ENCODE data around the gene C1QTNF1.

C1QTNF1 gene

GRCh38 chr17:79034931-79035485 is 11.0 kb downstream of the C1QTNF1 start:
- no peak overlapping the region for H3K27ac ChIP-seq (ENCODE audit: low read length)
- H3K9me2 ChIP-seq (replicated peaks; ENCODE audit: insufficient read depth, low read length), result no peaks in the 10 kb centered on the region

GRCh38 chr17:79035686-79036085 is 11.7 kb downstream of the C1QTNF1 start:
- Histone ChIP-seq H3K27ac (ENCODE audit: low read length) (no peak overlapping the region), H3K9me2 (replicated peaks; ENCODE audit: insufficient read depth, low read length) (no peaks in the 10 kb centered on the region), H3K36me3 (replicated peaks; ENCODE audit: insufficient read depth, low read length) (no peaks in the 10 kb centered on the region), H3K9ac (ENCODE audit: low read length) (no peak overlapping the region), H3K79me2 (ENCODE audit: low read length) (no peaks in the 10 kb centered on the region), H2AFZ (ENCODE audit: low read length) (no peak overlapping the region), H3K4me3 (ENCODE audit: low read length) (no peak overlapping the region), H3K27me3 (replicated peaks; ENCODE audit: insufficient read depth, low read length) (peaks cover 88% of the 10 kb centered on the region), H3K9me3 (replicated peaks; ENCODE audit: insufficient read depth, low read length) (no peaks in the 10 kb centered on the region), H4K20me1 (ENCODE audit: insufficient read depth, low read length) (no peaks in the 10 kb centered on the region), H3F3A (ENCODE audit: insufficient read depth, low read length) (no peaks in the 10 kb centered on the region), H3K4me1 (ENCODE audit: low read length) (no peaks in the 10 kb centered on the region), H3K4me2 (ENCODE audit: low read depth, low read length) (no peak overlapping the region)
- no peak for TF ChIP-seq CTCF (IDR thresholded peaks at IDR 0.05; ENCODE audit: low read length)
- DNase-seq, result no peak

More at GRCh38 chr17:79034931-79035485, 11.0 kb downstream of the C1QTNF1 start:
- TF ChIP-seq EZH2phosphoT487 (IDR thresholded peaks at IDR 0.05; ENCODE audit: low read length), result no peak
- TF ChIP-seq EZH2 (optimal IDR thresholded peaks at IDR 0.05; ENCODE audit: low read depth, low read length), result no peak
- no peak for TF ChIP-seq CTCF (IDR thresholded peaks at IDR 0.05; ENCODE audit: low read length)
- no peaks in the 10 kb centered on the region for H4K20me1 ChIP-seq (ENCODE audit: insufficient read depth, low read length)
- H3K9ac ChIP-seq (ENCODE audit: low read length), result no peak overlapping the region
- no peak for DNase-seq
- no peak overlapping the region for H2AFZ ChIP-seq (ENCODE audit: low read length)
- H3F3A ChIP-seq (ENCODE audit: insufficient read depth, low read length), result no peaks in the 10 kb centered on the region
- H3K9me3 ChIP-seq (replicated peaks; ENCODE audit: insufficient read depth, low read length), result no peaks in the 10 kb centered on the region
- no peaks in the 10 kb centered on the region for H3K4me1 ChIP-seq (ENCODE audit: low read length)
- H3K4me2 ChIP-seq (ENCODE audit: low read depth, low read length), result no peak overlapping the region
- no peak overlapping the region for H3K4me3 ChIP-seq (ENCODE audit: low read length)
- no peaks in the 10 kb centered on the region for H3K79me2 ChIP-seq (ENCODE audit: low read length)
- H3K36me3 ChIP-seq (replicated peaks; ENCODE audit: insufficient read depth, low read length), result no peaks in the 10 kb centered on the region
- peaks cover 92% of the 10 kb centered on the region for H3K27me3 ChIP-seq (replicated peaks; ENCODE audit: insufficient read depth, low read length)

- Histone ChIP-seq H3F3A (ENCODE audit: insufficient read depth, low read length) (no peaks in the 10 kb centered on the region), H3K9ac (ENCODE audit: low read length) (no peak overlapping the region), H2AFZ (ENCODE audit: low read length) (no peak overlapping the region), H3K36me3 (replicated peaks; ENCODE audit: insufficient read depth, low read length) (no peaks in the 10 kb centered on the region), H4K20me1 (ENCODE audit: insufficient read depth, low read length) (no peaks in the 10 kb centered on the region), H3K9me2 (replicated peaks; ENCODE audit: insufficient read depth, low read length) (no peaks in the 10 kb centered on the region), H3K27ac (ENCODE audit: low read length) (no peak overlapping the region), H3K9me3 (replicated peaks; ENCODE audit: insufficient read depth, low read length) (no peaks in the 10 kb centered on the region), H3K4me1 (ENCODE audit: low read length) (no peaks in the 10 kb centered on the region), H3K27me3 (replicated peaks; ENCODE audit: insufficient read depth, low read length) (peaks cover 89% of the 10 kb centered on the region), H3K4me2 (ENCODE audit: low read depth, low read length) (no peak overlapping the region), H3K4me3 (ENCODE audit: low read length) (no peak overlapping the region), H3K79me2 (ENCODE audit: low read length) (no peaks in the 10 kb centered on the region)
- TF ChIP-seq EZH2 (optimal IDR thresholded peaks at IDR 0.05; ENCODE audit: low read depth, low read length), result no peak
- no peak for TF ChIP-seq CTCF (IDR thresholded peaks at IDR 0.05; ENCODE audit: low read length)
- TF ChIP-seq EZH2phosphoT487 (IDR thresholded peaks at IDR 0.05; ENCODE audit: low read length), result no peak
- no peak for DNase-seq
These were observed 12.2 kb downstream of the C1QTNF1 start for GRCh38 chr17:79036181-79036580.
